ENCODE measurements around the gene DUSP1.

The DUSP1 gene

DNA sequence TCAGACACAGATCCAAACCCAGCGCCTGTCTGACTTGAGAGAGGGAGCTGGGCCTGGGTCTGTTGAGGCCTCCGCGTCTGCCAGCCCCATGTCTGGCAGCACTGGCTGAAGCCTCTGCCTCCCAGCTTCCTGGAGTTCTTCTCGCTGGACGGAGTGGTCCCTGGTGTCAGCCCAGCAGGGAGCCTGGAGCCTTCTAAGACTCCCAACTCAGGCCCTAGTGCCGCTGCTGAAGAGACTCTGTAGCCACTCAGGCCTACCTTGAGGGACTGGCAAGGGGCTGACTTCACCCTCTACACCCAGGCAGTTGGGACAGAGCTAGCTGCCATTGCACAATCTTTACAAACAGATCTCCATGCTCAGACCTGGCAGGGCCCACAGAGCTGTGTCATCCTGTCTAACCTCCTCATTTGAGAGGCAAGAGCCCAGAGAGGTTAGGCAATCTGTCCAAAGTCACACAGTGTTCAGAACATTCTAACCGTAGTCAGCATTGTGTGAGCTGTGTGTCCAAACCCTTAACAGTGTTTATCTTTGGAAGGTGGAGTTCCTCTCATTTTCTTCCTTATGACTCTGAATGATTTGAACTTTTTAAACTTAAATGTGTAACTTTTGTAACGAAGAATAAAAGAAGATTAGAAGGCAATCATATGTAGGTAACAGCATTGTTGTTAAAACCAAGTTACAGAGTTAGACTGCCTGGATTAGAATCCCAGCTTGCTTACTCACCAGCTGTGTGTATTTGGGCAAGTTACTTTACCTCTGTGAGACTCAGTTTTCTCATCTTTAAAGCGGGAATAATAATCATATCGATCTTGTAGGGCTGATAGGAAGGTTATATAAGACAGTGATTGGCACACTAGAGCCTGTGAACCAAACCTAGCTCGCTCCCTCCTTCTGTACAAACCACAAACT is 4.6 kb upstream of the DUSP1 start:
- H3K9ac ChIP-seq (ENCODE audit: low read length in 2 of 2), result no peak overlapping the region
- H3K4me1 ChIP-seq (ENCODE audit: control insufficient read depth, insufficient read depth, low read length), result peaks cover 31% of the 10 kb centered on the region
- H3K9me3 ChIP-seq (ENCODE audit: control insufficient read depth in 2 of 2, low read length in 2 of 2), result no peaks in the 10 kb centered on the region
- no peaks in the 10 kb centered on the region for H3K27me3 ChIP-seq (ENCODE audit: control insufficient read depth in 1 of 2, insufficient read depth in 2 of 2, low read length in 2 of 2)
- no peaks in the 10 kb centered on the region for H3K36me3 ChIP-seq (ENCODE audit: control insufficient read depth in 2 of 2, insufficient read depth in 2 of 2, low read length in 2 of 2)
- no peak overlapping the region for H3K4me3 ChIP-seq (ENCODE audit: low read length in 2 of 2)
- H3K27ac ChIP-seq (ENCODE audit: low read length), result no peak overlapping the region

- Histone ChIP-seq H3K9me3 (ENCODE audit: control insufficient read depth in 2 of 2, low read length in 2 of 2) (no peaks in the 10 kb centered on the region), H3K27ac (ENCODE audit: low read length) (peak overlapping the region; percentile 100), H3K36me3 (ENCODE audit: control insufficient read depth in 2 of 2, insufficient read depth in 2 of 2, low read length in 2 of 2) (peaks cover 5% of the 10 kb centered on the region in 2 donors), H3K4me1 (ENCODE audit: control insufficient read depth, insufficient read depth, low read length) (peaks cover 37% of the 10 kb centered on the region), H3K27me3 (ENCODE audit: control insufficient read depth in 1 of 2, insufficient read depth in 2 of 2, low read length in 2 of 2) (no peaks in the 10 kb centered on the region), H3K9ac (ENCODE audit: low read length in 2 of 2) (no peak overlapping the region), H3K4me3 (ENCODE audit: low read length in 2 of 2) (no peak overlapping the region)
These were observed 3.7 kb upstream of the DUSP1 start for GRCh38 chr5:172774561-172775315.

DNA sequence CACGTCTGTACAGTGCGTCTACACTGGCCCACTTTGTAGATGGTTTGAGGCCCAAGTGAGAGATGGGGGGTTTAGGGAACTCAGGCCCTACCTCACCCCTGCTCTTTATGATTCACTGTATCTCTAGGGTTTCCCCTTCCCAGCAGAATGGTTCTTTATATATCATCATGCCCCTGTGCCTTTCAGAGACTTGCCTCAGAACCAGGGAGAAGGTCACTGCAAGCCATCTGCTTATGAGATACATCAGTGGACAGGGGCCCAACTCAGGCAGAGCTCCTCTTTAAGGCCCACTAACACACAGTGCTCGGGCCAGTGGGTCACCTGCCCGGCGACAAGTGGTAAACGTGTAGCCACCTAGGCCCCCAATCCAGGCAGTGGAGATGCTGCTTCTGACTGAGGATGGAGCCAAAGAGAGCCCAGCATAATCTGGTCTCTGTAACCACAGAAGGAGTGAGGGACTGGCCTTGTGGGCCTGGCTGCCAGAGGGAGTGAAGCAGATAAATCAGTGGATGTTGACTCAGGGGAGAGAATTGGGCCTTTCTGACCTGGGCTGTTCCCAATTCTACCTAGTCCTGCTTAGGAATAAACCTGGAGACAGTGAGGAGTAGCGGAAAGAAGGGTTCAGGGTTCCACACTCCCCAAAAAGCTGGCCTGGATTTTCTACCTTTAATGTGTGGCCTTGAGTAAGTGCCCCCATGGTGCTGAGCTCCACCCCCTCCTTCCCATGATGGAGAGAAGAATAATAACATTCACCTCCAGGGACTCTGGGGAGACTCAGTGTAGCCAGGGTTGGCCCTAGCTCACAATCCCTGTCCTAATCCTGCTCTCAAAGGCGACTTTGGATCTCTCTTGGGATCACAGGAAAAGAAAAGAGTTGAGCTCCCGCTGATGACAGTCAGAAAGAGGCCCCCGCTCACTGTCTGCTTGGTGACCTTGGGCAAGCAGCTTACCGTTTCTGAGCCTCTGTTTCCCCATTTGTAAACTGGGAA is 2.8 kb upstream of the DUSP1 start:
- no peak overlapping the region for H3K9ac ChIP-seq (ENCODE audit: low read length in 2 of 2)
- peaks cover 14 to 15% of the 10 kb centered on the region in 2 donors for H3K36me3 ChIP-seq (ENCODE audit: control insufficient read depth in 2 of 2, insufficient read depth in 2 of 2, low read length in 2 of 2)
- H3K4me1 ChIP-seq (ENCODE audit: control insufficient read depth, insufficient read depth, low read length), result peaks cover 45% of the 10 kb centered on the region
- H3K27ac ChIP-seq (ENCODE audit: low read length), result peak overlapping the region; percentile 100
- no peaks in the 10 kb centered on the region for H3K27me3 ChIP-seq (ENCODE audit: control insufficient read depth in 1 of 2, insufficient read depth in 2 of 2, low read length in 2 of 2)
- H3K9me3 ChIP-seq (ENCODE audit: control insufficient read depth in 2 of 2, low read length in 2 of 2), result no peaks in the 10 kb centered on the region
- no peak overlapping the region for H3K4me3 ChIP-seq (ENCODE audit: low read length in 2 of 2)

DNA sequence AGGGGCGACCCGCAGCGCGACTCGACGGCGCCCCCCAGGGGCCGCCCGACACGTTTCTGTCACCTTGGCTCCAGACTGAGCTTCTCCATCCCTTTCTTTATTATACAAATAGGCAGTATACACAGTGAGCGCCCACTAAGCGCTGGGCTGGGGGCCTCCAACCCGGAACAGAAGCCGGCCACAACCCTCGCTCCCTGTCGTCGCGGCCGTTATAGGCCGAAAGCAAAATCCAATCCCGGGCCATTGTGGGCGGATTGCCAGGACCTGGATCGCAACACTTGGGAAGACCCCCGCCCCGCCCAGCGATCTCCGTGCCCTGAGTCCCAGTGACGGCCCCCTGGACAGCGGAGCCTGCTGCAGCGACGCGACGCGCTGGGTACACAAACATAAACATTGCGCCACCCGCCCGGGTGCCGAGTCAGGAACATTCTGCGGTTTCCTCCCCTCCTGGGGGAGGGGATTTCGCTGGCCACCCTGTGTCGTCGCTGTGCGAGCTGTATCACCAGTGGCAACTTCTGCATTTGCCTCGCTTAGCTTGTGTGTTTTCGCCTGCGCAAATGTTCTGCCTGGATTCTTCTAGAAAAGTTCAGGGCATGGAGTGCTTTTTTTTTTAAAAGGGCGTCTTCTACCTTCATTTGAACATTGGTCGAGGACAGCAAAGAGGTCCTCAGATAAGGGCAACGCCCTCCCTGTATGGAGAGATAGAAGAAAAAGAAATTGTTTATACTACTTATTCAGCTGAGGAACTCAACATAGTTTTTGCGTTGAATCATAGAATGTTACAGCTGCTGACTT is 1.3 kb upstream of the DUSP1 start:
- no peaks in the 10 kb centered on the region for H3K27me3 ChIP-seq (ENCODE audit: control insufficient read depth in 1 of 2, insufficient read depth in 2 of 2, low read length in 2 of 2)
- peak overlapping the region; percentile 84 to 96 for H3K9ac ChIP-seq (ENCODE audit: low read length in 2 of 2)
- peaks cover 49% of the 10 kb centered on the region for H3K4me1 ChIP-seq (ENCODE audit: control insufficient read depth, insufficient read depth, low read length)
- peak overlapping the region; percentile 53 to 99 for H3K4me3 ChIP-seq (ENCODE audit: low read length in 2 of 2)
- H3K27ac ChIP-seq (ENCODE audit: low read length), result peak overlapping the region; percentile 100
- H3K36me3 ChIP-seq (ENCODE audit: control insufficient read depth in 2 of 2, insufficient read depth in 2 of 2, low read length in 2 of 2), result peaks cover 25 to 29% of the 10 kb centered on the region in 2 donors
- H3K9me3 ChIP-seq (ENCODE audit: control insufficient read depth in 2 of 2, low read length in 2 of 2), result no peaks in the 10 kb centered on the region

GRCh38 chr5:172771439-172772111 is 580 bp upstream of the DUSP1 start:
- Histone ChIP-seq H3K27me3 (ENCODE audit: control insufficient read depth in 1 of 2, insufficient read depth in 2 of 2, low read length in 2 of 2) (no peaks in the 10 kb centered on the region), H3K9me3 (ENCODE audit: control insufficient read depth in 2 of 2, low read length in 2 of 2) (no peaks in the 10 kb centered on the region), H3K36me3 (ENCODE audit: control insufficient read depth in 2 of 2, insufficient read depth in 2 of 2, low read length in 2 of 2) (peaks cover 25 to 29% of the 10 kb centered on the region in 2 donors), H3K4me1 (ENCODE audit: control insufficient read depth, insufficient read depth, low read length) (peaks cover 51% of the 10 kb centered on the region), H3K27ac (ENCODE audit: low read length) (peak overlapping the region; percentile 100), H3K4me3 (ENCODE audit: low read length in 2 of 2) (peak overlapping the region; percentile 53 to 99), H3K9ac (ENCODE audit: low read length in 2 of 2) (peak overlapping the region; percentile 84 to 96)

DNA sequence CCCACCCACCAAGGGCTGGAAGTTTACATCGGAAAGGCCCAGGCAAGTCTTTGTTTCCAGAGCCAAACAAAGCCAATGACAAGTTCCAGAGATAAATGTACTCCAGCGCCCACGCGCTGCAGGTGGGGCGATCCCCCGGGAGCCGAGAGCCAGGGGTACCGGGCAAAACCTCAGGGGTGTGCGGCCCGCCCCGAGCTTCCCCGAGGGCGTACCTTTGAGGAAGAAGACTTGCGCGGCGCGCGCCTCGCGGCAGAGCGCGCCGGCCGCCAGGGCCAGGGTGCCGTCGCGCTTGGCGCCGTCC is 671 bp downstream of the DUSP1 start:
- H3K4me1 ChIP-seq (ENCODE audit: control insufficient read depth, insufficient read depth, low read length), result peaks cover 63% of the 10 kb centered on the region
- H3K27me3 ChIP-seq (ENCODE audit: control insufficient read depth in 1 of 2, insufficient read depth in 2 of 2, low read length in 2 of 2), result no peaks in the 10 kb centered on the region
- H3K36me3 ChIP-seq (ENCODE audit: control insufficient read depth in 2 of 2, insufficient read depth in 2 of 2, low read length in 2 of 2), result peaks cover 25 to 29% of the 10 kb centered on the region in 2 donors
- peak overlapping the region; percentile 99 to 100 for H3K9ac ChIP-seq (ENCODE audit: low read length in 2 of 2)
- peak overlapping the region; percentile 98 to 99 for H3K4me3 ChIP-seq (ENCODE audit: low read length in 2 of 2)
- peak overlapping the region; percentile 100 for H3K27ac ChIP-seq (ENCODE audit: low read length)
- no peaks in the 10 kb centered on the region for H3K9me3 ChIP-seq (ENCODE audit: control insufficient read depth in 2 of 2, low read length in 2 of 2)

DNA sequence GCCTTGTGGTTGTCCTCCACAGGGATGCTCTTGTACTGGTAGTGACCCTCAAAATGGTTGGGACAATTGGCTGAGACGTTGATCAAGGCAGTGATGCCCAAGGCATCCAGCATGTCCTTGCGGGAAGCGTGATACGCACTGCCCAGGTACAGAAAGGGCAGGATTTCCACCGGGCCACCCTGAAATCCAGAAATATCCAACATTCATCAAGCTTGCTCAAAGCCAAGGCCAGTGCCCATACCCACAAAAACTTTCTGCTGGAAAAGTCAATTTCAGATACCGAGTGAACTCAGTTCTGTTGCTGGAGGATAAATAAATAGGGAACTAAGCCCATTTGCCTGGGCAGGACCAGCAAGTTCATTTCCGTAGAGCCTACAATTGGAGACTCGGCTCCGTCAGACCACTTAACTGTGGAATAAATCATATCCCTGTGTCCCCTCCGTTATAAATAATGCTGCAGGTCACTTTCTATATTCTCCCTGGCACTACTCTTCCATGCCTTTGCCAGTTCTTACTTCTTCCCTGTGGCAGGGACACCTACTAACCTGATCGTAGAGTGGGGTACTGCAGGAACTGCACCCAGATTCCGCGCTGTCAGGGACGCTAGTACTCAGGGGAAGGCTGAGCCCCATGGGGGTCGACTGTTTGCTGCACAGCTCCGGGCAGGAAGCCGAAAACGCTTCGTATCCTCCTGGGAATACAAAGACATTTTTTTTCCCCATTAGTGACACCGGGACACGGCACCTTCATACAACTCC is 1.2 kb downstream of the DUSP1 start:
- H3K36me3 ChIP-seq (ENCODE audit: control insufficient read depth in 2 of 2, insufficient read depth in 2 of 2, low read length in 2 of 2), result peaks cover 25 to 29% of the 10 kb centered on the region in 2 donors
- H3K9me3 ChIP-seq (ENCODE audit: control insufficient read depth in 2 of 2, low read length in 2 of 2), result no peaks in the 10 kb centered on the region
- H3K27me3 ChIP-seq (ENCODE audit: control insufficient read depth in 1 of 2, insufficient read depth in 2 of 2, low read length in 2 of 2), result no peaks in the 10 kb centered on the region
- H3K9ac ChIP-seq (ENCODE audit: low read length in 2 of 2), result peak overlapping the region; percentile 99 to 100
- H3K4me1 ChIP-seq (ENCODE audit: control insufficient read depth, insufficient read depth, low read length), result peaks cover 67% of the 10 kb centered on the region
- H3K4me3 ChIP-seq (ENCODE audit: low read length in 2 of 2), result peak overlapping the region; percentile 98 to 99
- H3K27ac ChIP-seq (ENCODE audit: low read length), result peak overlapping the region; percentile 100

GRCh38 chr5:172769342-172769615 is 1.7 kb downstream of the DUSP1 start:
- Histone ChIP-seq H3K9me3 (ENCODE audit: control insufficient read depth in 2 of 2, low read length in 2 of 2) (no peaks in the 10 kb centered on the region), H3K4me3 (ENCODE audit: low read length in 2 of 2) (peak overlapping the region; percentile 98 to 99), H3K4me1 (ENCODE audit: control insufficient read depth, insufficient read depth, low read length) (peaks cover 71% of the 10 kb centered on the region)

More at GRCh38 chr5:172769342-172769615, 1.7 kb downstream of the DUSP1 start:
- peak overlapping the region; percentile 100 for H3K27ac ChIP-seq (ENCODE audit: low read length)
- H3K9ac ChIP-seq (ENCODE audit: low read length in 2 of 2), result peak overlapping the region; percentile 99 to 100
- H3K36me3 ChIP-seq (ENCODE audit: control insufficient read depth in 2 of 2, insufficient read depth in 2 of 2, low read length in 2 of 2), result peaks cover 25 to 29% of the 10 kb centered on the region in 2 donors
- H3K27me3 ChIP-seq (ENCODE audit: control insufficient read depth in 1 of 2, insufficient read depth in 2 of 2, low read length in 2 of 2), result no peaks in the 10 kb centered on the region
